Kidney (tissue), 14 donors: ENCODE results near the gene SCTR. TPM values are rescaled to one million over a fixed set of nuclear protein-coding genes. Genes with fewer than 3 reads are reported as not detected.

ENCODE experiments used
- DNase-seq, 5 donors: peaks; one replicate each; pipeline ENCODE4 v3.0.0-alpha.2; 2013 to 2020
- FAIRE-seq: peaks from 2 replicates; lab custom pipeline; 2012; peaks lifted over from hg19 to GRCh38; lab: Jason Lieb, UNC
- H3K27ac ChIP-seq, 2 donors: one replicate each; pipeline ENCODE4 v1.7.0; 2013; ENCODE audit warnings: low read depth in 2 of 2, low read length in 2 of 2, inconsistent platforms in 1 of 2
- H3K27me3 ChIP-seq: one replicate; pipeline ENCODE4 v1.7.1; 2013; ENCODE audit warnings: low read length, inconsistent platforms; ENCODE audit not compliant: control insufficient read depth, insufficient read depth
- H3K36me3 ChIP-seq, 3 donors: one replicate each; pipeline versions ENCODE4 v1.7.0 to v1.7.1; 2013; ENCODE audit warnings: low read length in 3 of 3, control low read depth in 1 of 3, inconsistent platforms in 1 of 3; ENCODE audit not compliant: insufficient read depth in 3 of 3, control insufficient read depth in 2 of 3
- H3K4me1 ChIP-seq, 3 donors: one replicate each; pipeline versions ENCODE4 v1.7.0 to v1.7.1; 2013; ENCODE audit warnings: low read length in 3 of 3, inconsistent platforms in 1 of 3, low read depth in 1 of 3; ENCODE audit not compliant: control insufficient read depth in 2 of 3, insufficient read depth in 2 of 3
- H3K4me3 ChIP-seq, 3 donors: one replicate each; pipeline versions ENCODE4 v1.7.0 to v1.8.1; 2013; ENCODE audit warnings: low read length in 3 of 3, control low read depth in 1 of 3, inconsistent platforms in 1 of 3
- H3K9ac ChIP-seq, 3 donors: one replicate each; pipeline versions ENCODE4 v1.7.0 to v1.7.1; 2013; ENCODE audit warnings: low read length in 3 of 3, control low read depth in 1 of 3, inconsistent platforms in 1 of 3
- H3K9me3 ChIP-seq, 3 donors: one replicate each; pipeline versions ENCODE4 v1.7.0 to v1.7.1; 2013; ENCODE audit warnings: low read length in 3 of 3, control low read depth in 1 of 3, inconsistent platforms in 1 of 3; ENCODE audit not compliant: control insufficient read depth in 2 of 3, insufficient read depth in 1 of 3
- intact Hi-C: fragments of 100-400 bp; cut with DNase I; formaldehyde crosslinking; loops from one replicate; pipeline ENCODE4 v1.11.1; 2022
- polyA plus RNA-seq: library from polyadenylated mRNA; stranded (reverse); fragments of 350-450 nt; fragmentation: Illumina TruSeq; extraction: RNeasy Lipid Tissue Mini Kit (QIAGEN cat#74804); gene quantifications from one replicate; pipeline ENCODE4 v1.2.3, GENCODE V29; 2014; ENCODE audit warnings: low read depth, low replicate concordance; ENCODE audit not compliant: insufficient read depth
- total RNA-seq: library from RNA; stranded (reverse); fragmentation: NEBNext Ultra II Directional; extraction: Animal tissue kit (Norgen Biotek cat#: 25700); gene quantifications from one replicate; pipeline ENCODE4 v1.2.1, GENCODE V29; 2021
- TF ChIP-seq, protein P1 (sequence below): IDR thresholded peaks from 3 replicates; pipeline ENCODE4 v1.5.1; 2012; ENCODE audit warnings: mild to moderate bottlenecking, moderate library complexity, borderline replicate concordance; ENCODE audit not compliant: insufficient read depth; ENCODE audit errors: extremely low read depth
- donor health status: control.
- donor health status: control.
- donor health status: control.
- donor health status: control.
- donor health status: control.
- donor health status: DM: yes; HTN: yes; CAD: no.
- donor health status: Normal renal cell carcinoma (clear cell type).

The SCTR gene
- total and polyA plus RNA-seq, 2 donors from 2014 or later: 7.3 to 15.9 TPM

GRCh38 chr2:119465687-119466086 lies 58.6 kb downstream of the SCTR start:
- Histone ChIP-seq H3K4me1 (no peaks in the 10 kb centered on the region), H3K27me3 (no peaks in the 10 kb centered on the region), H3K27ac (no peak overlapping the region), H3K4me3 (no peak overlapping the region), H3K36me3 (no peaks in the 10 kb centered on the region), H3K9me3 (no peaks in the 10 kb centered on the region), H3K9ac (no peak overlapping the region)
- no peak for DNase-seq
- intact Hi-C loops: no loop called here
- FAIRE-seq: no peak
- TF ChIP-seq, protein P1, sequence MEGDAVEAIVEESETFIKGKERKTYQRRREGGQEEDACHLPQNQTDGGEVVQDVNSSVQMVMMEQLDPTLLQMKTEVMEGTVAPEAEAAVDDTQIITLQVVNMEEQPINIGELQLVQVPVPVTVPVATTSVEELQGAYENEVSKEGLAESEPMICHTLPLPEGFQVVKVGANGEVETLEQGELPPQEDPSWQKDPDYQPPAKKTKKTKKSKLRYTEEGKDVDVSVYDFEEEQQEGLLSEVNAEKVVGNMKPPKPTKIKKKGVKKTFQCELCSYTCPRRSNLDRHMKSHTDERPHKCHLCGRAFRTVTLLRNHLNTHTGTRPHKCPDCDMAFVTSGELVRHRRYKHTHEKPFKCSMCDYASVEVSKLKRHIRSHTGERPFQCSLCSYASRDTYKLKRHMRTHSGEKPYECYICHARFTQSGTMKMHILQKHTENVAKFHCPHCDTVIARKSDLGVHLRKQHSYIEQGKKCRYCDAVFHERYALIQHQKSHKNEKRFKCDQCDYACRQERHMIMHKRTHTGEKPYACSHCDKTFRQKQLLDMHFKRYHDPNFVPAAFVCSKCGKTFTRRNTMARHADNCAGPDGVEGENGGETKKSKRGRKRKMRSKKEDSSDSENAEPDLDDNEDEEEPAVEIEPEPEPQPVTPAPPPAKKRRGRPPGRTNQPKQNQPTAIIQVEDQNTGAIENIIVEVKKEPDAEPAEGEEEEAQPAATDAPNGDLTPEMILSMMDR: no peak

- DNase-seq (no peak), FAIRE-seq (no peak)
- no peaks in the 10 kb centered on the region for H3K36me3 ChIP-seq
- intact Hi-C loops: no loop called here
- no peak overlapping the region for H3K27ac ChIP-seq
- H3K9ac ChIP-seq: no peak overlapping the region
- no peak overlapping the region for H3K4me3 ChIP-seq
- TF ChIP-seq, protein P1: no peak
- H3K9me3 ChIP-seq: no peaks in the 10 kb centered on the region
- no peaks in the 10 kb centered on the region for H3K27me3 ChIP-seq
- H3K4me1 ChIP-seq: no peaks in the 10 kb centered on the region
These were observed 59.3 kb downstream of the SCTR start for GRCh38 chr2:119464981-119465380.

- no peak for DNase-seq
- H3K27me3 ChIP-seq: no peaks in the 10 kb centered on the region
- intact Hi-C loops: no loop called here
- no peaks in the 10 kb centered on the region for H3K4me1 ChIP-seq
- H3K9ac ChIP-seq: no peak overlapping the region
- no peak for FAIRE-seq
- no peaks in the 10 kb centered on the region for H3K9me3 ChIP-seq
- H3K4me3 ChIP-seq: no peak overlapping the region
- H3K36me3 ChIP-seq: no peaks in the 10 kb centered on the region
- TF ChIP-seq, protein P1: no peak
- H3K27ac ChIP-seq: no peak overlapping the region
These were observed 60.3 kb downstream of the SCTR start for GRCh38 chr2:119463990-119464389.

GRCh38 chr2:119463136-119463535 lies 61.1 kb downstream of the SCTR start:
- Histone ChIP-seq H3K4me1 (no peaks in the 10 kb centered on the region), H3K9ac (no peak overlapping the region), H3K4me3 (no peak overlapping the region), H3K27ac (no peak overlapping the region), H3K36me3 (no peaks in the 10 kb centered on the region), H3K9me3 (no peaks in the 10 kb centered on the region), H3K27me3 (no peaks in the 10 kb centered on the region)
- FAIRE-seq (no peak), DNase-seq (no peak)
- TF ChIP-seq, protein P1: no peak
- intact Hi-C loops: no loop called here
